GM12872 (cell line): ENCODE results near the gene ZNF367.

Experiments
- CTCF ChIP-seq: IDR thresholded peaks from 3 replicates; pipeline ENCODE4 v1.5.1; 2011; ENCODE audit warnings: low read depth, mild to moderate bottlenecking, low read length, moderate library complexity; ENCODE audit not compliant: insufficient read depth

Gene ZNF367

GRCh38 chr9:96418083-96418919 is at the start of gene ZNF367:
ZNF367 (minus strand) TSS chr9:96418370; CDS start chr9:96418032, 338 bp downstream.
- TF ChIP-seq CTCF: no peak

GRCh38 chr9:96467784-96468183 is 49.6 kb upstream of the ZNF367 start:
- no peak for TF ChIP-seq CTCF

- no peak for TF ChIP-seq CTCF
Observed at GRCh38 chr9:96464426-96464825, 46.3 kb upstream of the ZNF367 start.

GRCh38 chr9:96462541-96462940 is 44.4 kb upstream of the ZNF367 start:
- no peak for TF ChIP-seq CTCF

GRCh38 chr9:96461336-96461735 is 43.2 kb upstream of the ZNF367 start:
- no peak for TF ChIP-seq CTCF

- no peak for TF ChIP-seq CTCF
Observed at GRCh38 chr9:96460882-96461281, 42.7 kb upstream of the ZNF367 start.

- no peak for TF ChIP-seq CTCF
Observed at GRCh38 chr9:96460470-96460869, 42.3 kb upstream of the ZNF367 start.
